Stimulated activated CD8-positive, alpha-beta memory T cell treated with anti-CD3 and anti-CD28 coated beads, Interleukin-12 subunit alpha, Interleukin-12 subunit beta, amount 100 ng/mL, for 1 hour (primary cell): Measurements from ENCODE around the gene FMO3.

Experiments used
- DNase-seq: peaks from one replicate; pipeline ENCODE4 v3.0.0-alpha.2; 2020; ENCODE audit warnings: low read depth

Gene FMO3

GRCh38 chr1:171090604-171091003, at the start of gene FMO3:
Gene FMO3, plus strand, starts transcription at chr1:171090905. Its CDS starts 1,754 bp downstream, at chr1:171092659.
- no peak for DNase-seq

DNA sequence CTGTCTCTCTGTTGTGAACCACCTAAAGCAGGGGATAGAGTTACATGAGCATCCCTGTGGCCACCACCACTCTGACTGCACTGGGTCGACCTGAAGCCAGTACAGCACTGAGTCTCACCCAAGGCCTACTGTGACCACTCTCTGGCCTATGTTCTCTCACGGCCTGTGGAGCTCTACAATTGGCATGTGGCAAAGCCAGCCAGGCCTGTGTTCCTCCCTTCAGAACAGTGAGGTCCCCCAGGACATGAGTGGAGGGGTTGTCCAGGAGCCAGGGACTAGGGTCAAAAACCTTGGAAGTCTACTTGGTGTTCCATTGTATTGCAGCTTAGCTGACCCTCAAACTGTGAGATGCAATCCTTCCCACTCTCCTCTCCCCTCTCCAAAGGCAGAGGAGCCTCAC, 42.7 kb upstream of the FMO3 start:
- no peak for DNase-seq

- DNase-seq = no peak
Measured at GRCh38 chr1:171052977-171053376, 37.7 kb upstream of the FMO3 start.

GRCh38 chr1:171055966-171056643, 34.6 kb upstream of the FMO3 start:
- DNase-seq = no peak

GRCh38 chr1:171061425-171062143, 29.1 kb upstream of the FMO3 start:
- DNase-seq = no peak

- DNase-seq = no peak
Measured at GRCh38 chr1:171062902-171063301, 27.8 kb upstream of the FMO3 start.

DNA sequence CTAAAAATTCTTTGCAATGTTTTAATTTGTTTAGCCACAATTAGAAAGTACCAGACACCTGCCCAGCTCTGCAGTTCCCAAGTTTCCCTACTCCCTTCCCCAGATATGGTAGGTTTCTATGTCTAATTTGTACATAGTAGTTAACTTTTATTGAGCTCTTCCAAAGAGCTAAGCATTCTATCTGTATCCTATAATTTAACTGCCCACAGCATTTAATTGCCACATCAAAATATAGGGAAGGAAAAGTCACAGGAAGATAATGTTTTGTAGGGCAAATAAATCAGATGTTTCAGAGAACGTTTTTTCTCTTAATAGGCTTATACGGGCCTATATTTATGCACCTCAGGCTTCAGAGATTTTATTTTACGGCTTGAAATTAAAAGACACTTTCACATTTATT, 15.7 kb upstream of the FMO3 start:
- DNase-seq = no peak

DNA sequence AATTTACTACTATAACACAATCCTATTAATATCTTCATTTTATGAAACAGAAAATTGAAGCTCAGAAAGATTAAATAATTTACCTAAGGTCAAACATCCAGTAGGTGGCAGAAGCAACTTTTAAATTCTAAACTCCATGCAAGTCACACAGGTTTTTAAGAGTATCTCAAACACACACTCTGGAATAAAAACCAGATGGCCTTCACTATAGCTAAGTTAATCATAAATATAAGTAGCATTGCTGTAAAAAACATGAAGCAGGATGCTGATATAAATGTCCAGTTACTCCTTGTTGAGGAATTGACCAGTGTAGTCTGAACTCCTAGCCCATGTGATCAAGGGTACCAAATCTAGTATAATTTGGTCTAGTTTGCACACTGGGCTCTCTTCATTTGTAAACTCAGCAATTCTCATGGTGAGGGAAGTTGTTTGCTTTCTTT, 9.4 kb upstream of the FMO3 start:
- no peak for DNase-seq

DNA sequence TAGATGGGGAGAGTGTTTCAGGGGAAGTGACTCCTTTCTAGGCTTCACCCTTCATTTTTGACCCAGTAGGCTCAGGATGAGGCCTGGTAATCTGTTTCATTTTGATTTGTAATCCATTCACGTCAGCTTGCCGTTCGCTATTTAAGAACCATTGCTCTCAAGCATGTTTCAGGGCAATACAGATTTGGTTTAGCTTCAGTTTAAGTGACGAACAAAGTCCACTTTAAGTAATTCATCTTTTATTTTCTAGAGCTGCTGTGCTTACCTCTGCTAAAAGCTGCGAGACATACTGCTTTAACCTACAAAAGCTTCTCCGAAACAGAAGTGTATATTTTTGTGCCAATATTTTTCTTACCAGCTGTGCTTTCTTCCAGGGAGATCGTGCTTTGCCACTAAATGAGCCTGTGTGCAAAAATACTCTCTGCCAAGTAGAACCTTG, 8.9 kb upstream of the FMO3 start:
- no peak for DNase-seq

DNA sequence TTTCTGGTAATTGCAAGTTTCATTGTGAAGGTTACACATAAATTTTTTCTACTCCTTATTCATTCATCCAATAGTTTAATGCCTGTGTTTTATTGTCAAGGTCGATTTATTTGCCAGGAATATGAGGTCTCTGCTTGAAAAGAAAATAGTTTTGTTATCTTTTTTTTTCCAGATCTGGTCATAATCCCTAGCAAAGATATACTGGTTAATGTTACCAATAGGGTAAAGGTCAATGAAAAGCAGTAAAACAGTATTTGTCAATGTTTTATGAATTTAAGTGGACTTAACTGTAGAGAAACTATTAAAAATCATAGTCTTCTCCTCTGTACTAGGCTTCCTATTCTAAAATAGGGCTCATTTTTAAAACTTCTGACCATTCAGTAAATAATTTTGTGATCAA, 8.1 kb upstream of the FMO3 start:
- DNase-seq = no peak

DNA sequence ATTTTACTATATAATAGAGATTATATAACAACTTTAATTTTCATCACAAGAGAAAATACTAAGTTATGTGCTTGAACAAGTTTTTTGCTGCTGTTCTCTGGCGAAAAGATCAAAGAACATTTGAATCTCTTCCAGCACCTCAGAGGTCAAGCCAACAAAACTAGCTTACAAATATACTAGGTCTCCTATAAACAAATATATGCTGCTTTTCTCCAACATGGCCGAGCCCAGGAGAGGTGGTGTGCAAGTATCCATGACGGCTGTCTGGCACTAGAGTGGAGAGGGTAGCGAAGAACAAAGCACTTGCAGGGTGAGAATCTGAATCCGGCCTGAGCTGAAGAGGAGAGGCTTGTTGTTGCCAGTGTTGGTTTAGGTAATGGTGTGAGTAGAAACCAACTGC, 7.5 kb upstream of the FMO3 start:
- no peak for DNase-seq

GRCh38 chr1:171084091-171084490, 6.6 kb upstream of the FMO3 start:
- no peak for DNase-seq

DNA sequence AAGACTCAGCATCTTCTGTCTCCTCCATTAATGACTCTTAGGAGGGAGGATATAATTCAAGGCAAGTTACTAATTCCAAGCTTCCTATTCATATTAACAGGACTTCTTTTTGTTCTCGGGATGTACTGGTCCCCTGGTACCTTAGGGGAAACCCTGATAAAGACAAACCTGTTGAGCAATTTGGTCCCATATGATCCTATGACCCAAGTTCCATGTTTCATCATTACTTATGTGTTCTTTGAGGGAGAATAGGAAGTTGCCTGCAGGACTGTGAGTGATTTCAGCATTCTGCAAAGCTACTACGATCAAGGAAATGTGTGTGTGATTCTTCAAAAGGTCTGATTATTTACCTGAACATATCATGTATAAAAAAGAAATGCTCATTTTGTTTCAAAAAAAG, 5.8 kb upstream of the FMO3 start:
- DNase-seq = no peak

GRCh38 chr1:171087896-171088295, 2.8 kb upstream of the FMO3 start:
- DNase-seq = no peak

GRCh38 chr1:171103862-171104261, 13.2 kb downstream of the FMO3 start:
- no peak for DNase-seq

DNA sequence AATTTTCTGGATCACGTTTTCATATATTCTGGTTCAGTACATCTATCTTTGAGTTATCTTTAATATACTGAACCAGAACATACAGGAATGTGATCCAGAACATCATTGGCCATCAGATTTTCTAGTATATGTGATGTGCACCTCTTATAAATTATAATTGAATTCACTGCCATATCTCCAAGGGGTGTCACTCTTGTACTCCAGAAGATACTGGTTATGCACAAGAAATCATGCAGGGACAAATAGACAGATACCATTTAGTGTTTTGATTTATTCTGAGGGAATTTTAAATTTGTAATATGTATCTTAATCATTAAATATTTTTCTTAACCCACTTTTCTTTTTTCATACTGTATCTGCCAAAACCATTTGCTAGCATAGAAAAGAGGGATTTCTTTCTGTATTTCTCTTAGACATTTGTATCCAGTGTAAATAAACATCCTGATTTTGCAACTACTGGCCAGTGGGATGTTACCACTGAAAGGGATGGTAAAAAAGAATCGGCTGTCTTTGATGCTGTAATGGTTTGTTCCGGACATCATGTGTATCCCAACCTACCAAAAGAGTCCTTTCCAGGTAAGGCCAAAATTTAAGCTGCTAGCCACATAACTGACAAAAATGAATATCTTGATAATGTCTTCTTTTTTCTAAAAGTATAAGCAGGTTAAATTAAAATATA, 16.7 kb downstream of the FMO3 start:
- DNase-seq = no peak

GRCh38 chr1:171107969-171108368, 17.3 kb downstream of the FMO3 start:
- no peak for DNase-seq

- no peak for DNase-seq
Measured at GRCh38 chr1:171109966-171110365, 19.3 kb downstream of the FMO3 start.

GRCh38 chr1:171110621-171111326, 20.1 kb downstream of the FMO3 start:
- no peak for DNase-seq

GRCh38 chr1:171112119-171112518, 21.4 kb downstream of the FMO3 start:
- no peak for DNase-seq

DNA sequence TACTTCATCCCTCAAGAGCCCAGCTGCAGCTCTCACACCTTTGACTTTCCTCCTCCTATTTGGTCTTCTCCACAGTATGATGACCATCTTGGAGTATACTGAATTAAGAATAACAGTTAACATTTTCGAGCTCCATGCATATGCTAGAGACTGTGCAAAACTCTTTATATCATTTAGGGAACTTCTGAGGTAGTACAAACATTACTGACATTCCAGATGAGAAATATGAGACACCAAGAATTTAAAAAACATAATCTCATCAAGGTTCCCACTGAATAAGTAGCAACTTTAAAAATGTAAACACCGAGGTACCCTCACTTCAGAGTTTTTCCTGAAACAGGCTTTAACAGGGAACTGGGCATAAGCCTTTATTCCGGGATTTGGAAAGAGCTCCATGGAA, 22.7 kb downstream of the FMO3 start:
- DNase-seq = no peak

- no peak for DNase-seq
Measured at GRCh38 chr1:171115280-171115897, 24.7 kb downstream of the FMO3 start.
